WI38 (cell line): ENCODE results near the gene LMX1B.
"Not testable (repeated sequence)": the region's sequence is repeated elsewhere in the genome, so short reads cannot be mapped to it uniquely, and the experiment has no call there.

Experiments
- H3K4me3 ChIP-seq: 2 replicates; pipeline ENCODE4 v1.5.1; 2011; ENCODE audit warnings: low read depth, mild to moderate bottlenecking, control low read depth, low read length
- CTCF ChIP-seq: IDR thresholded peaks from 2 replicates; pipeline ENCODE4 v1.5.1; 2012; ENCODE audit warnings: low read depth, mild to moderate bottlenecking, control low read depth, low read length

LMX1B gene

GRCh38 chr9:126643945-126644527 is 30.3 kb downstream of the LMX1B start:
- H3K4me3 ChIP-seq, result no peak overlapping the region
- TF ChIP-seq CTCF, result no peak

- H3K4me3 ChIP-seq, result no peak overlapping the region
- no peak for TF ChIP-seq CTCF
Observed at GRCh38 chr9:126646162-126646561, 32.4 kb downstream of the LMX1B start.

GRCh38 chr9:126647585-126648411 is 34.1 kb downstream of the LMX1B start:
- no peak for TF ChIP-seq CTCF
- H3K4me3 ChIP-seq, result no peak overlapping the region

- TF ChIP-seq CTCF, result no peak
- H3K4me3 ChIP-seq, result no peak overlapping the region
Observed at GRCh38 chr9:126649477-126649876, 35.7 kb downstream of the LMX1B start.

GRCh38 chr9:126650404-126651341 is 36.9 kb downstream of the LMX1B start:
- H3K4me3 ChIP-seq, result no peak overlapping the region
- no peak for TF ChIP-seq CTCF

GRCh38 chr9:126652140-126652582 is 38.4 kb downstream of the LMX1B start:
- H3K4me3 ChIP-seq, result no peak overlapping the region
- no peak for TF ChIP-seq CTCF

- H3K4me3 ChIP-seq, result no peak overlapping the region
- TF ChIP-seq CTCF, result no peak
Observed at GRCh38 chr9:126654124-126654523, 40.4 kb downstream of the LMX1B start.

GRCh38 chr9:126656214-126656613 is 42.5 kb downstream of the LMX1B start:
- not testable (repeated sequence) for H3K4me3 ChIP-seq
